Myocyte (in vitro differentiated cells): ENCODE data around the gene TM7SF3. TPM values are rescaled to one million over a fixed set of nuclear protein-coding genes. Genes with fewer than 3 reads are reported as not detected.
A peak's percentile ranks its signal among the peaks of the same experiment; 100 is the strongest.

ENCODE experiments used
- DNase-seq: peaks from one replicate; pipeline ENCODE4 v3.0.0-alpha.2; 2012; ENCODE audit warnings: low read depth
- total RNA-seq: library from RNA; depleted of rRNA; stranded (reverse); fragments of >200 nt; gene quantifications from 2 replicates; pipeline ENCODE4 v1.2.3, GENCODE V29; 2014

Gene TM7SF3
- total RNA-seq, 1 donor from 2014 or later, result 56.4 TPM

- no peak for DNase-seq
Measured at GRCh38 chr12:27014859-27015729, 910 bp upstream of the TM7SF3 start.

GRCh38 chr12:27013611-27014084 lies 536 bp downstream of the TM7SF3 start:
- DNase-seq, result peak; percentile 52

- no peak for DNase-seq
Measured at GRCh38 chr12:27012982-27013255, 1.3 kb downstream of the TM7SF3 start.

GRCh38 chr12:27012239-27012981 lies 1.8 kb downstream of the TM7SF3 start:
- DNase-seq, result peak; percentile 13

- no peak for DNase-seq
Measured at GRCh38 chr12:27009881-27010301, 4.3 kb downstream of the TM7SF3 start.

GRCh38 chr12:27008081-27008480 lies 6.1 kb downstream of the TM7SF3 start:
- no peak for DNase-seq

GRCh38 chr12:27006797-27007467 lies 7.3 kb downstream of the TM7SF3 start:
- DNase-seq, result no peak

- no peak for DNase-seq
Measured at GRCh38 chr12:27005495-27005894, 8.7 kb downstream of the TM7SF3 start.

- peak; percentile 19 for DNase-seq
Measured at GRCh38 chr12:27003421-27004381, 10.5 kb downstream of the TM7SF3 start.

- DNase-seq, result no peak
Measured at GRCh38 chr12:27002141-27002540, 12.0 kb downstream of the TM7SF3 start.

GRCh38 chr12:27001663-27002062 lies 12.5 kb downstream of the TM7SF3 start:
- no peak for DNase-seq

- no peak for DNase-seq
Measured at GRCh38 chr12:27000961-27001360, 13.2 kb downstream of the TM7SF3 start.

GRCh38 chr12:26997003-26997402 lies 17.2 kb downstream of the TM7SF3 start:
- no peak for DNase-seq

GRCh38 chr12:26995706-26996105 lies 18.5 kb downstream of the TM7SF3 start:
- DNase-seq, result no peak

- no peak for DNase-seq
Measured at GRCh38 chr12:26994109-26994508, 20.1 kb downstream of the TM7SF3 start.

GRCh38 chr12:26991826-26992225 lies 22.4 kb downstream of the TM7SF3 start:
- no peak for DNase-seq

- no peak for DNase-seq
Measured at GRCh38 chr12:26989873-26990272, 24.3 kb downstream of the TM7SF3 start.

- no peak for DNase-seq
Measured at GRCh38 chr12:26988703-26989102, 25.5 kb downstream of the TM7SF3 start.

- DNase-seq, result peak; percentile 27
Measured at GRCh38 chr12:26987634-26988424, 26.4 kb downstream of the TM7SF3 start.

GRCh38 chr12:26982866-26983265 lies 31.3 kb downstream of the TM7SF3 start:
- no peak for DNase-seq
